A673 (cell line): ENCODE data around the gene BCKDK. TPM values are rescaled to one million over a fixed set of nuclear protein-coding genes. Genes with fewer than 3 reads are reported as not detected.

Source experiments
- BruUV-seq: library from RNA; stranded (reverse); fragments of 400-500 nt; replicated peaks from 2 replicates; lab custom pipeline; 2021; lab: Mats Ljungman, UMichigan
- CTCF ChIA-PET: fragments of 300-600 bp; sonication (Branson Sonifier 250); formaldehyde crosslinking; loops from one replicate; lab custom pipeline; 2022; ENCODE audit warnings: antibody characterized with exemption; lab: Charles Lee
- POLR2A ChIA-PET: fragments of 300-600 bp; sonication (Branson Sonifier 250); formaldehyde crosslinking; loops from one replicate; lab custom pipeline; 2022; ENCODE audit warnings: antibody characterized with exemption; ENCODE audit not compliant: low non-redundant PET; lab: Charles Lee
- DNase-seq: peaks from one replicate; pipeline ENCODE4 v3.0.0-alpha.2; 2015; ENCODE audit warnings: low spot score
- H3K27ac ChIP-seq: fragments of 200-600 bp; sonication (generic); 2 replicates; pipeline ENCODE4 v1.5.1; 2016; ENCODE audit warnings: mixed run types, low read depth, mild to moderate bottlenecking, mixed read lengths, antibody characterized with exemption, low read length; ENCODE audit not compliant: poor library complexity, severe bottlenecking
- H3K27me3 ChIP-seq: fragments of 200-600 bp; sonication (generic); replicated peaks from 2 replicates; pipeline ENCODE4 v1.6.1; 2017; ENCODE audit warnings: mixed run types, low read depth, mild to moderate bottlenecking, mixed read lengths, antibody characterized with exemption, low read length; ENCODE audit not compliant: insufficient read depth, poor library complexity
- H3K36me3 ChIP-seq: fragments of 200-600 bp; sonication (generic); 2 replicates; pipeline ENCODE4 v1.6.1; 2016; ENCODE audit warnings: mixed run types, mild to moderate bottlenecking, mixed read lengths, antibody characterized with exemption, low read length; ENCODE audit not compliant: insufficient read depth, poor library complexity, severe bottlenecking
- H3K4me1 ChIP-seq: fragments of 200-600 bp; sonication (generic); 2 replicates; pipeline ENCODE4 v1.6.1; 2017; ENCODE audit warnings: mixed run types, mild to moderate bottlenecking, mixed read lengths, antibody characterized with exemption, low read length; ENCODE audit not compliant: insufficient read depth, poor library complexity, severe bottlenecking
- H3K4me3 ChIP-seq: fragments of 200-600 bp; sonication (generic); 2 replicates; pipeline ENCODE4 v1.5.1; 2016; ENCODE audit warnings: low read depth, mixed run types, mild to moderate bottlenecking, mixed read lengths, low read length; ENCODE audit not compliant: poor library complexity, severe bottlenecking
- H3K9me3 ChIP-seq: fragments of 200-600 bp; sonication (generic); 2 replicates; pipeline ENCODE4 v1.6.1; 2016; ENCODE audit warnings: mixed run types, low read depth, mild to moderate bottlenecking, mixed read lengths, antibody characterized with exemption, low read length; ENCODE audit not compliant: poor library complexity, severe bottlenecking
- CTCF ChIP-seq: fragments of 300-800, 200-600 bp; sonication (generic); conservative IDR thresholded peaks from 2 replicates; pipeline ENCODE4 v1.5.1; 2017; ENCODE audit warnings: low read depth, mild to moderate bottlenecking, antibody characterized with exemption, low read length, moderate library complexity, mixed read lengths
- EZH2 ChIP-seq: fragments of 200-600 bp; sonication (generic); IDR thresholded peaks from 2 replicates; pipeline ENCODE4 v1.6.1; 2017; ENCODE audit warnings: borderline replicate concordance, low read depth, mild to moderate bottlenecking, mixed read lengths, antibody characterized with exemption, low read length; ENCODE audit not compliant: poor library complexity, severe bottlenecking
- intact Hi-C: fragments of 100-400 bp; cut with micrococcal nuclease; formaldehyde crosslinking; loops from one replicate; pipeline ENCODE4 v1.10.0; 2022; ENCODE audit not compliant: unreplicated experiment
- total RNA-seq: library from RNA; stranded (reverse); gene quantifications from 2 replicates; pipeline ENCODE4 v1.2.3, GENCODE V29; 2021

BCKDK gene
- total RNA-seq, 1 experiment from 2014 or later, result 36.6 TPM

- Histone ChIP-seq H3K4me1 (no peaks in the 10 kb centered on the region), H3K27me3 (no peaks in the 10 kb centered on the region), H3K36me3 (peaks cover 23% of the 10 kb centered on the region), H3K4me3 (no peak overlapping the region), H3K9me3 (no peaks in the 10 kb centered on the region), H3K27ac (no peak overlapping the region)
- ChIA-PET POLR2A (no interaction called here), CTCF (no interaction called here)
- no peak for DNase-seq
- TF ChIP-seq EZH2 (no peak), CTCF (no peak)
- BruUV-seq, result no TSS peak
- intact Hi-C loops, result loop anchor here (10.0 kb wide), 1 partner anchor 790 kb away; the partner anchor contains the start of gene ZNF267
Observed at GRCh38 chr16:31084584-31085302, 23.4 kb upstream of the BCKDK start.

GRCh38 chr16:31085411-31085810 lies 22.8 kb upstream of the BCKDK start:
- CTCF ChIA-PET, result no interaction called here
- DNase-seq, result no peak

GRCh38 chr16:31085873-31086628 lies 22.1 kb upstream of the BCKDK start:
- intact Hi-C loops, result loop anchor here (10.0 kb wide), 1 partner anchor 789 kb away; the partner anchor contains the start of gene ZNF267
- no peak for DNase-seq
- POLR2A ChIA-PET, result no interaction called here
- H3K9me3 ChIP-seq, result no peaks in the 10 kb centered on the region
- no peaks in the 10 kb centered on the region for H3K27me3 ChIP-seq
- CTCF ChIA-PET, result no interaction called here
- no TSS peak for BruUV-seq
- no peak overlapping the region for H3K4me3 ChIP-seq
- no peak for TF ChIP-seq CTCF
- no peak for TF ChIP-seq EZH2
- peaks cover 20% of the 10 kb centered on the region for H3K36me3 ChIP-seq
- H3K4me1 ChIP-seq, result no peaks in the 10 kb centered on the region
- no peak overlapping the region for H3K27ac ChIP-seq

More at GRCh38 chr16:31085411-31085810, 22.8 kb upstream of the BCKDK start:
- no peak overlapping the region for H3K27ac ChIP-seq
- no peak overlapping the region for H3K4me3 ChIP-seq
- POLR2A ChIA-PET, result no interaction called here
- no peaks in the 10 kb centered on the region for H3K27me3 ChIP-seq
- TF ChIP-seq CTCF (no peak), EZH2 (no peak)
- no peaks in the 10 kb centered on the region for H3K9me3 ChIP-seq
- no TSS peak for BruUV-seq
- peaks cover 20% of the 10 kb centered on the region for H3K36me3 ChIP-seq
- intact Hi-C loops, result loop anchor here (10.0 kb wide), 1 partner anchor 789 kb away; the partner anchor contains the start of gene ZNF267
- no peaks in the 10 kb centered on the region for H3K4me1 ChIP-seq
